Activated T-cell treated with anti-CD3 and anti-CD28 coated beads, Interleukin-2, amount 50 U/mL, for 4 hours (primary cell): ENCODE data around the gene WDFY2. TPM values are rescaled to one million over a fixed set of nuclear protein-coding genes. Genes with fewer than 3 reads are reported as not detected.
A peak's percentile ranks its signal among the peaks of the same experiment; 100 is the strongest.

Experiments used
- ATAC-seq, 2 donors: fragments of 200-7000 bp; cut with Tn5 transposase; one replicate each; pipeline ENCODE4 v1.10.0; 2021
- DNase-seq: peaks from one replicate; pipeline ENCODE4 v3.0.0-alpha.2; 2020
- H3K27me3 Mint-ChIP-seq: one replicate; pipeline ENCODE4 v1.8.0; 2021; ENCODE audit warnings: low read depth, mixed read lengths
- H3K36me3 Mint-ChIP-seq: one replicate; pipeline ENCODE4 v1.8.0; 2022; ENCODE audit warnings: mixed read lengths; ENCODE audit not compliant: insufficient read depth
- H3K4me1 Mint-ChIP-seq: one replicate; pipeline ENCODE4 v1.8.0; 2021; ENCODE audit warnings: low read depth, mixed read lengths
- H3K4me3 Mint-ChIP-seq: one replicate; pipeline ENCODE4 v1.8.0; 2021; ENCODE audit warnings: mild to moderate bottlenecking, moderate library complexity, mixed read lengths
- H3K9me3 Mint-ChIP-seq: one replicate; pipeline ENCODE4 v1.8.0; 2021; ENCODE audit warnings: mixed read lengths
- total RNA-seq, 3 donors: library from RNA; stranded (reverse); gene quantifications; one replicate each; pipeline ENCODE4 v1.2.1, GENCODE V29; 2021

WDFY2 gene
- total RNA-seq, 3 donors from 2014 or later, result 4.9 to 6.7 (median 6.3) TPM

GRCh38 chr13:51601601-51602565 lies 17.6 kb downstream of the WDFY2 start:
- Mint-ChIP-seq H3K27me3 (no peaks in the 10 kb centered on the region), H3K36me3 (peaks cover 15% of the 10 kb centered on the region), H3K4me3 (no peak overlapping the region), H3K4me1 (peaks cover 28% of the 10 kb centered on the region), H3K9me3 (no peaks in the 10 kb centered on the region)
- no peak for ATAC-seq
- DNase-seq, result no peak

- no peaks in the 10 kb centered on the region for H3K9me3 Mint-ChIP-seq
- no peak overlapping the region for H3K4me3 Mint-ChIP-seq
- peaks cover 28% of the 10 kb centered on the region for H3K4me1 Mint-ChIP-seq
- H3K27me3 Mint-ChIP-seq, result no peaks in the 10 kb centered on the region
- no peak for ATAC-seq
- H3K36me3 Mint-ChIP-seq, result peaks cover 13% of the 10 kb centered on the region
- DNase-seq, result no peak
Observed at GRCh38 chr13:51603716-51604115, 19.5 kb downstream of the WDFY2 start.

GRCh38 chr13:51605698-51606097 lies 21.4 kb downstream of the WDFY2 start:
- H3K4me1 Mint-ChIP-seq, result peaks cover 27% of the 10 kb centered on the region
- DNase-seq (no peak), ATAC-seq (no peak)
- H3K9me3 Mint-ChIP-seq, result no peaks in the 10 kb centered on the region
- H3K27me3 Mint-ChIP-seq, result no peaks in the 10 kb centered on the region
- peaks cover 12% of the 10 kb centered on the region for H3K36me3 Mint-ChIP-seq
- H3K4me3 Mint-ChIP-seq, result no peak overlapping the region

- peaks cover 5% of the 10 kb centered on the region for H3K36me3 Mint-ChIP-seq
- no peaks in the 10 kb centered on the region for H3K27me3 Mint-ChIP-seq
- no peaks in the 10 kb centered on the region for H3K9me3 Mint-ChIP-seq
- H3K4me1 Mint-ChIP-seq, result peaks cover 21% of the 10 kb centered on the region
- no peak overlapping the region for H3K4me3 Mint-ChIP-seq
- ATAC-seq, result no peak
- DNase-seq, result no peak
Observed at GRCh38 chr13:51607165-51607564, 22.9 kb downstream of the WDFY2 start.

GRCh38 chr13:51608857-51609406 lies 24.7 kb downstream of the WDFY2 start:
- ATAC-seq (no peak), DNase-seq (no peak)
- H3K27me3 Mint-ChIP-seq, result no peaks in the 10 kb centered on the region

GRCh38 chr13:51612867-51613266 lies 28.6 kb downstream of the WDFY2 start:
- peaks cover 29% of the 10 kb centered on the region for H3K4me1 Mint-ChIP-seq
- no peak for ATAC-seq
- H3K9me3 Mint-ChIP-seq, result no peaks in the 10 kb centered on the region
- H3K4me3 Mint-ChIP-seq, result no peak overlapping the region
- H3K36me3 Mint-ChIP-seq, result no peaks in the 10 kb centered on the region
- no peak for DNase-seq
- no peaks in the 10 kb centered on the region for H3K27me3 Mint-ChIP-seq

More at GRCh38 chr13:51608857-51609406, 24.7 kb downstream of the WDFY2 start:
- peaks cover 27% of the 10 kb centered on the region for H3K4me1 Mint-ChIP-seq
- H3K9me3 Mint-ChIP-seq, result no peaks in the 10 kb centered on the region
- H3K4me3 Mint-ChIP-seq, result no peak overlapping the region
- H3K36me3 Mint-ChIP-seq, result peaks cover 3% of the 10 kb centered on the region

- Mint-ChIP-seq H3K9me3 (no peaks in the 10 kb centered on the region), H3K4me3 (no peak overlapping the region), H3K4me1 (peaks cover 29% of the 10 kb centered on the region), H3K36me3 (no peaks in the 10 kb centered on the region), H3K27me3 (no peaks in the 10 kb centered on the region)
- DNase-seq (no peak), ATAC-seq (no peak)
Observed at GRCh38 chr13:51613535-51613934, 29.3 kb downstream of the WDFY2 start.

- H3K9me3 Mint-ChIP-seq, result no peaks in the 10 kb centered on the region
- no peaks in the 10 kb centered on the region for H3K36me3 Mint-ChIP-seq
- ATAC-seq (peak; percentile 88 to 94), DNase-seq (peak; percentile 24)
- H3K4me3 Mint-ChIP-seq, result peak overlapping the region; percentile 81
- no peaks in the 10 kb centered on the region for H3K27me3 Mint-ChIP-seq
- peaks cover 28% of the 10 kb centered on the region for H3K4me1 Mint-ChIP-seq
Observed at GRCh38 chr13:51614350-51614786, 30.1 kb downstream of the WDFY2 start.

GRCh38 chr13:51618626-51619025 lies 34.4 kb downstream of the WDFY2 start:
- ATAC-seq (no peak), DNase-seq (no peak)
- Mint-ChIP-seq H3K4me3 (no peak overlapping the region), H3K4me1 (peaks cover 26% of the 10 kb centered on the region), H3K9me3 (no peaks in the 10 kb centered on the region), H3K27me3 (no peaks in the 10 kb centered on the region), H3K36me3 (no peaks in the 10 kb centered on the region)

GRCh38 chr13:51619614-51620013 lies 35.4 kb downstream of the WDFY2 start:
- Mint-ChIP-seq H3K4me3 (no peak overlapping the region), H3K4me1 (peaks cover 29% of the 10 kb centered on the region), H3K27me3 (no peaks in the 10 kb centered on the region), H3K9me3 (no peaks in the 10 kb centered on the region), H3K36me3 (no peaks in the 10 kb centered on the region)
- DNase-seq (no peak), ATAC-seq (peak; percentile 73 to 86)

GRCh38 chr13:51620165-51620983 lies 36.1 kb downstream of the WDFY2 start:
- H3K36me3 Mint-ChIP-seq, result no peaks in the 10 kb centered on the region
- no peaks in the 10 kb centered on the region for H3K27me3 Mint-ChIP-seq
- no peak overlapping the region for H3K4me3 Mint-ChIP-seq
- no peak for ATAC-seq
- no peaks in the 10 kb centered on the region for H3K9me3 Mint-ChIP-seq
- peaks cover 27% of the 10 kb centered on the region for H3K4me1 Mint-ChIP-seq
- no peak for DNase-seq

GRCh38 chr13:51621602-51622001 lies 37.3 kb downstream of the WDFY2 start:
- no peaks in the 10 kb centered on the region for H3K36me3 Mint-ChIP-seq
- ATAC-seq, result no peak
- H3K9me3 Mint-ChIP-seq, result no peaks in the 10 kb centered on the region
- DNase-seq, result no peak
- H3K4me3 Mint-ChIP-seq, result no peak overlapping the region
- peaks cover 34% of the 10 kb centered on the region for H3K4me1 Mint-ChIP-seq
- H3K27me3 Mint-ChIP-seq, result no peaks in the 10 kb centered on the region

GRCh38 chr13:51623473-51623872 lies 39.2 kb downstream of the WDFY2 start:
- no peak for ATAC-seq
- H3K4me3 Mint-ChIP-seq, result no peak overlapping the region
- no peaks in the 10 kb centered on the region for H3K9me3 Mint-ChIP-seq
- H3K36me3 Mint-ChIP-seq, result no peaks in the 10 kb centered on the region
- H3K4me1 Mint-ChIP-seq, result peaks cover 34% of the 10 kb centered on the region
- H3K27me3 Mint-ChIP-seq, result no peaks in the 10 kb centered on the region
- DNase-seq, result no peak

- H3K27me3 Mint-ChIP-seq, result no peaks in the 10 kb centered on the region
- no peak for ATAC-seq
- DNase-seq, result no peak
- peaks cover 37% of the 10 kb centered on the region for H3K4me1 Mint-ChIP-seq
- H3K4me3 Mint-ChIP-seq, result no peak overlapping the region
- H3K9me3 Mint-ChIP-seq, result no peaks in the 10 kb centered on the region
- H3K36me3 Mint-ChIP-seq, result no peaks in the 10 kb centered on the region
Observed at GRCh38 chr13:51624207-51624606, 39.9 kb downstream of the WDFY2 start.
